Measurements from ENCODE around the gene DENND2C.

Gene DENND2C

DNA sequence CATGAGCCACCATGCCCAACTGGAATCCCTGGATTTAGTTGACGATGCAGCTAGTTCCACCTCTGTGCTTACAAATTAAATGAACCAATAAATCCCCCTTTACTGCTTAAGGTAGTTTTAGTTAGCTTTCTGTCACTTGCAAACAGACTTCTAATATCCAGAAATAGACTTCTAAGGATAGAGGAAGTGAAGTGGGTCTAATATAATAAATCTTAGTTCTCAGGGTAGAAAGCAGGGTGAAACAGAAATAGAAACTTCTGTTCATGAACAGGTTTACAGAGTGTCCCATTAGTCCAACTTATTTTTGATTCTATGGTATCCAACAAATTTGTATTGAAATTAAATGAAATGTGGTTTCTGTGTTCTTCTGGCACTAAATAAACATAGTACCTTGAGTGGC, 108.5 kb downstream of the DENND2C start:
- no peak for TF ChIP-seq ZNF274 (IDR thresholded peaks at IDR 0.05; ENCODE audit: low read depth, low read length)
- no peak overlapping the region for H3K4me3 ChIP-seq (ENCODE audit: low read length)

- no peak overlapping the region for H3K4me3 ChIP-seq (ENCODE audit: low read length)
- no peak for TF ChIP-seq ZNF274 (IDR thresholded peaks at IDR 0.05; ENCODE audit: low read depth, low read length)
These were observed 110.5 kb downstream of the DENND2C start for GRCh38 chr1:114559356-114559755.

GRCh38 chr1:114558544-114558943, 111.3 kb downstream of the DENND2C start:
- TF ChIP-seq ZNF274 (IDR thresholded peaks at IDR 0.05; ENCODE audit: low read depth, low read length), result no peak
- no peak overlapping the region for H3K4me3 ChIP-seq (ENCODE audit: low read length)

- no peak overlapping the region for H3K4me3 ChIP-seq (ENCODE audit: low read length)
- TF ChIP-seq ZNF274 (IDR thresholded peaks at IDR 0.05; ENCODE audit: low read depth, low read length), result no peak
These were observed 115.3 kb downstream of the DENND2C start for GRCh38 chr1:114554577-114554976.

DNA sequence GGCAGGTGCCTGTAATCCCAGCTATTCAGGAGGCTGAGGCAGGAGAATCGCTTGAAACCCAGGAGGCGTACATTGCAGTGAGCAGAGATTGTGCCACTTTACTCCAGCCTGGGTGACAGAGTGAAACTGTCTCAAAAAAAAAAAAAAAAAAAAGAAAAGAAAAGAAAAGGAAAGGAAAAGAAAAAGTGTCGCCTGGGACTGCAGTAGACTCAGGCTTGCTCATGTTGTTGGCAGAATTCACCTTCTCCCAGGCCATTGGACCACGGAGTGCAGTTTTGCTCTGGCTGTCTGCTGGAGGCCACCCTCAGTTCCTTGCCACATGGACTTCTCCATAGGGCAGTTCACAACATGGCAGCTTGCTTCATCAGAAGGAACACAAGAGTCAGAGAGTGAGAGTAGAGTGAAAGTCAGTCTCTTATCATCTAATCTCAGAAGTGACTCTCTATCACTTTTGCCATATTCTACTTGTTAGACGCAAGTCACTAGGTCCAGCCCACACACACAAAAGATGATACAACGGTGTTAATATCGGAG, 117.7 kb downstream of the DENND2C start:
- TF ChIP-seq ZNF274 (IDR thresholded peaks at IDR 0.05; ENCODE audit: low read depth, low read length), result no peak

GRCh38 chr1:114551400-114551799, 118.4 kb downstream of the DENND2C start:
- no peak for TF ChIP-seq ZNF274 (IDR thresholded peaks at IDR 0.05; ENCODE audit: low read depth, low read length)

More for the DNA sequence above, 117.7 kb downstream of the DENND2C start:
- no peak overlapping the region for H3K4me3 ChIP-seq (ENCODE audit: low read length)

DNA sequence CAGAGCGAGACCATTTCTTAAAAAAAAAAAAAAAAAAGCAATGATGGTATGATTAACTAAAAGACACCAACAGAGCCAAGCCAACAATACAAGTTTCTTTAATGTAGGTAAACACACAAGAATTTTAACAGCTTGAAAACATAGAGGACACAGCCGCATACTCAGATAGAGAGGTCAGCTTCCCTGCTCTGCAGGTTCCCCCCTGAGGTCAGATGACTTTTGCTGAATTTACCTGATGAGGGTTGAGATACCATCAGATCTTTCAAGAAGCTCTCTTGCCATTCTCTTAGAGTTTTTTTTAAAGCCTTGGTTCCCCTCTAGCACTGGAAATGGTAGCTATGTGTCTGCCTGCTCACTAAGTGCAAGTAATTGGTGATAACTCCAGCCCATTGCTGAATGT, 119.5 kb downstream of the DENND2C start:
- TF ChIP-seq ZNF274 (IDR thresholded peaks at IDR 0.05; ENCODE audit: low read depth, low read length), result no peak
- H3K4me3 ChIP-seq (ENCODE audit: low read length), result no peak overlapping the region

More at GRCh38 chr1:114551400-114551799, 118.4 kb downstream of the DENND2C start:
- no peak overlapping the region for H3K4me3 ChIP-seq (ENCODE audit: low read length)

- H3K4me3 ChIP-seq (ENCODE audit: low read length), result no peak overlapping the region
These were observed 120.7 kb downstream of the DENND2C start for GRCh38 chr1:114549137-114549536.

DNA sequence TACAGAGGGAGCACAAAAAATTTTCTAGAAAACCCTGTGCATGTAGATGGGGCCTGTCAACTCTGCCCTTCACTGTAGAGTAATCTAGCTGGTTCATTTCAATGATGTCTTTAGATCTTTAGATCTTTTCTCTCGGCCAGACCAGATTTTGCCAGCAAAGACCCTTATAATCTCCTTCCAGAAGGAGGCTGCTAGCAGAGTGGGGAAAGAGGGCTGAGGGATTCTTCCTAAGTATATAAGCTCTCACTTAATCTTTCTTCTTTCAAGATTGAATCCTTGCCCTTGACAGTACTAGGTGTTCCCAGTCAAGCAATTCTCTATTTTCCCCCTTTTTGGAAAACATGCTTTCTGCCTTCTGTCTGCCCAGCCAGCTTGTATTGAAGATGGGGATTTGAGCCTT, 122.8 kb downstream of the DENND2C start:
- TF ChIP-seq ZNF274 (IDR thresholded peaks at IDR 0.05; ENCODE audit: low read depth, low read length), result no peak
- H3K4me3 ChIP-seq (ENCODE audit: low read length), result no peak overlapping the region

More at GRCh38 chr1:114549137-114549536, 120.7 kb downstream of the DENND2C start:
- TF ChIP-seq ZNF274 (IDR thresholded peaks at IDR 0.05; ENCODE audit: low read depth, low read length), result no peak

GRCh38 chr1:114545796-114546195, 124.1 kb downstream of the DENND2C start:
- TF ChIP-seq ZNF274 (IDR thresholded peaks at IDR 0.05; ENCODE audit: low read depth, low read length), result no peak
- no peak overlapping the region for H3K4me3 ChIP-seq (ENCODE audit: low read length)

- no peak for TF ChIP-seq ZNF274 (IDR thresholded peaks at IDR 0.05; ENCODE audit: low read depth, low read length)
- no peak overlapping the region for H3K4me3 ChIP-seq (ENCODE audit: low read length)
These were observed 124.5 kb downstream of the DENND2C start for GRCh38 chr1:114545315-114545714.

- no peak overlapping the region for H3K4me3 ChIP-seq (ENCODE audit: low read length)
- no peak for TF ChIP-seq ZNF274 (IDR thresholded peaks at IDR 0.05; ENCODE audit: low read depth, low read length)
These were observed 129.0 kb downstream of the DENND2C start for GRCh38 chr1:114540821-114541220.

DNA sequence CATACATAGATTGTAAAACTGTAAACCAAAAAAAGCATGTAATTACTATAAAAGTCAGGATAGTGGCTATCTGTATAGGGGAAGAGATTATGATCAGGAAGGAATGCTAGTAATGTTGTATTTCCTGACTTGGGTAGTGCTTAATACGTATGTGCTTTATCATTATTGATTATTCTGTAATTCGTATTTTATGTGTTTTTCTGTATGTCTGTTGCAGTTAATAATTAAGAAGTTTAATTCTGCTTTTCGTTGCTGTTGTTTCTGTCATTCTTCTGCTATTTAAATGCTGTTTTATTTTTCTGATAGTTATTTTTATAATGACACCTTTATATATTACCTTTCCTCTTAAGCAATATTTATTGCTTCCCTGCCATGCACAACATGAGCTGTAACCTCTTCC, 129.6 kb downstream of the DENND2C start:
- H3K4me3 ChIP-seq (ENCODE audit: low read length), result no peak overlapping the region
- no peak for TF ChIP-seq ZNF274 (IDR thresholded peaks at IDR 0.05; ENCODE audit: low read depth, low read length)

DNA sequence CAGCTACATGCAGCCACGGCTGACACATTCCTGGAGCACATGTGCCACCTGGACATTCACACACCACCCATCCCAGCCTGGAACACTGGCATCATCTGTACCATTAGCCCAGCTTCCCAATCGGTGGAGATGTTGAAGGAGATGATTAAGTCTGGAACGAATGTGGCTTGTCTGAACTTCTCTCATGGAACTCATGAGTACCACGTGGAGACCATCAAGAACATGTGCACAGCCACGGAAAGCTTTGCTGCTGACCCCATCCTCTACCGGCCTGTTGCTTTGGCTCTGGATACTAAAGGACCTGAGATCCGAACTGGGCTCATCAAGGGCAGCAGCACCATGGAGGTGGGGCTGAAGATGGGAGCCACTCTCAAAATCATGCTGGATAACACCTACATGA, 133.8 kb downstream of the DENND2C start:
- no peak overlapping the region for H3K4me3 ChIP-seq (ENCODE audit: low read length)
- no peak for TF ChIP-seq ZNF274 (IDR thresholded peaks at IDR 0.05; ENCODE audit: low read depth, low read length)

- H3K4me3 ChIP-seq (ENCODE audit: low read length), result no peak overlapping the region
- TF ChIP-seq ZNF274 (IDR thresholded peaks at IDR 0.05; ENCODE audit: low read depth, low read length), result no peak
These were observed 134.4 kb downstream of the DENND2C start for GRCh38 chr1:114535401-114535800.

All from GM08714 (cell line).